22Rv1 (cell line): ENCODE data around the gene ARTN.
A peak's percentile ranks its signal among the peaks of the same experiment; 100 is the strongest.

Experiments
- H3K27ac ChIP-seq: fragments of 450-650 bp; 2 replicates; pipeline ENCODE4 v1.5.1; 2017
- CTCF ChIP-seq: fragments of 450-650 bp; IDR thresholded peaks from 2 replicates; pipeline ENCODE4 v1.5.1; 2017; ENCODE audit warnings: mild to moderate bottlenecking
- ZFX ChIP-seq: fragments of 450-650 bp; IDR thresholded peaks from 2 replicates; pipeline ENCODE4 v1.6.1; 2017; ENCODE audit warnings: antibody characterized with exemption, borderline replicate concordance

Gene ARTN

GRCh38 chr1:43933386-43934100 lies at the start of gene ARTN:
Gene ARTN, plus strand, starts transcription at chr1:43933801. Its CDS starts 1,856 bp downstream, at chr1:43935657.
- TF ChIP-seq CTCF (no peak), ZFX (no peak)
- peak within 1 kb of the TSS; percentile 92 for H3K27ac ChIP-seq

DNA sequence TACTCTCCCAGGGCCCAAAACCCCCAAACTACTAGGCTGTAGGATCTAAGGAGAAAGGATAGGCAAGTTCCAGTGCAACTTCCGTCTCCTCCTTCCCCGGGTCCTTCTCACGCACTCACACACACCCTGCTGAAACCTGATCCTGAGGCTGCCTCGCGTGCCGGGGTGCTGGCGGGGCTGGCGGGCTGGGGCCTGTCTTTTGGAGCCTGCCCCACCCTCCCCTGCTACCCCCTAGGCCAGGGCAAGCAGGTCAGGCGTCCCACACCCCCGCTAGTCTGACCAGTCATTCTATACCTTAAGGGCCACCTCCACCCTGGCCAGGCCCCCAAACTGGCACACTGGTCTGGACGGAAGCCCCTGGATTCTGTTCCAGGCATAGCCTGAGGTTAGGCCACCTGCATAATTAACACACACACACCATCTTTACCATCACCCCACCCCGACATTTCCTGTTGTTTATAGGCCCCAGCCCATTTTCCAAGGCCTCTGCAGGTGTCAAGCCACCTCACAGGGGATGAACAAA lies 48.3 kb upstream of the ARTN start:
- H3K27ac ChIP-seq, result no peak overlapping the region
- TF ChIP-seq CTCF (no peak), ZFX (no peak)

GRCh38 chr1:43887748-43888147 lies 45.9 kb upstream of the ARTN start:
- TF ChIP-seq ZFX, result no peak
- no peak for TF ChIP-seq CTCF
- H3K27ac ChIP-seq, result no peak overlapping the region

- no peak overlapping the region for H3K27ac ChIP-seq
- TF ChIP-seq CTCF, result no peak
- TF ChIP-seq ZFX, result no peak
Measured at GRCh38 chr1:43890815-43891214, 42.8 kb upstream of the ARTN start.

DNA sequence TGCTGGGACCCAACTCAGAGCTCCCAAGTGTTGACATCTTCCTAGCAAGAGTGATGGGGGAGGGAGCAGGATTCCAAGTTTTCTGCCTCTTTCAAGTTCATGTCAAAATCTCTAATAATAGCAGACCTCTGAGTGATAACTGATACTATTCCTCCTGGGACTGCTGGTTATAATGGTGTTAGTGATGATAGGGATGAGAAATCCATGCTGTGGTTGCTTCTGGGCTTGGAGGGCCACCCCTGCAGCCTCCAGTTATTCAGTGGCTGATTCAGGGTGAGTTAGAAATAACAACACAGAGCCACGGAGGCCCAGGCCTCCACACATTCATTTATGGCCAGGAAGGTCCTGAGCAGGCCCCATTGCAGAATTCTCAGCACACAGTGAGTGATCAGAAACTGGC lies 40.6 kb upstream of the ARTN start:
- no peak overlapping the region for H3K27ac ChIP-seq
- TF ChIP-seq CTCF, result no peak
- TF ChIP-seq ZFX, result no peak

GRCh38 chr1:43898981-43899380 lies 34.6 kb upstream of the ARTN start:
- TF ChIP-seq CTCF, result no peak
- TF ChIP-seq ZFX, result no peak
- no peak overlapping the region for H3K27ac ChIP-seq

GRCh38 chr1:43900386-43900785 lies 33.2 kb upstream of the ARTN start:
- no peak overlapping the region for H3K27ac ChIP-seq
- no peak for TF ChIP-seq ZFX
- TF ChIP-seq CTCF, result no peak
